Trophoblast cell (in vitro differentiated cells and primary cell): ENCODE data around the gene PDE11A.

Source experiments
- DNase-seq, 2 donors: peaks; one replicate each; pipeline ENCODE4 v3.0.0-alpha.2; 2016
- H2AFZ ChIP-seq: 2 replicates; pipeline ENCODE4 v1.6.1; 2013; ENCODE audit warnings: low read length, moderate library complexity, mild to moderate bottlenecking; ENCODE audit not compliant: insufficient read depth, poor library complexity
- H2AK5ac ChIP-seq: 2 replicates; pipeline ENCODE4 v1.6.1; 2013; ENCODE audit warnings: mild to moderate bottlenecking, low read length
- H2BK120ac ChIP-seq: 2 replicates; pipeline ENCODE4 v1.6.1; 2013; ENCODE audit warnings: low read length, mild to moderate bottlenecking, moderate library complexity; ENCODE audit not compliant: insufficient read depth, poor library complexity
- H2BK12ac ChIP-seq: 2 replicates; pipeline ENCODE4 v1.6.1; 2013; ENCODE audit warnings: mild to moderate bottlenecking, low read length, moderate library complexity
- H2BK5ac ChIP-seq: 2 replicates; pipeline ENCODE4 v1.6.1; 2013; ENCODE audit warnings: low read length, low read depth, moderate library complexity, mild to moderate bottlenecking; ENCODE audit not compliant: poor library complexity
- H3K14ac ChIP-seq: 2 replicates; pipeline ENCODE4 v1.6.1; 2013; ENCODE audit warnings: mild to moderate bottlenecking, low read length
- H3K18ac ChIP-seq: 2 replicates; pipeline ENCODE4 v1.6.1; 2013; ENCODE audit warnings: mild to moderate bottlenecking, low read length
- H3K23ac ChIP-seq: 2 replicates; pipeline ENCODE4 v1.6.1; 2013; ENCODE audit warnings: low read length
- H3K27ac ChIP-seq: 2 replicates; pipeline ENCODE4 v1.5.1; 2013; ENCODE audit warnings: low read depth, mild to moderate bottlenecking, inconsistent platforms, low read length, moderate library complexity
- H3K27me3 ChIP-seq: 2 replicates; pipeline ENCODE4 v1.6.1; 2013; ENCODE audit warnings: inconsistent platforms, mild to moderate bottlenecking, low read length, moderate library complexity; ENCODE audit not compliant: insufficient read depth
- H3K36me3 ChIP-seq, 2 experiments: 1 replicate in 1 of 2; 2 replicates in 1 of 2; pipeline ENCODE4 v1.6.1; 2013; ENCODE audit warnings: low read length in 2 of 2, mild to moderate bottlenecking in 2 of 2, moderate library complexity in 1 of 2; ENCODE audit not compliant: insufficient read depth in 2 of 2, control insufficient read depth in 1 of 2
- H3K4ac ChIP-seq: 2 replicates; pipeline ENCODE4 v1.6.1; 2013; ENCODE audit warnings: low read depth, mild to moderate bottlenecking, low read length, moderate library complexity
- H3K4me1 ChIP-seq, 2 experiments: 1 replicate in 1 of 2; 2 replicates in 1 of 2; pipeline ENCODE4 v1.6.1; 2013; ENCODE audit warnings: low read length in 2 of 2, mild to moderate bottlenecking in 2 of 2, moderate library complexity in 1 of 2; ENCODE audit not compliant: insufficient read depth in 2 of 2, control insufficient read depth in 1 of 2
- H3K4me2 ChIP-seq: 2 replicates; pipeline ENCODE4 v1.6.1; 2013; ENCODE audit warnings: inconsistent platforms, mild to moderate bottlenecking, low read length, moderate library complexity
- H3K4me3 ChIP-seq: 2 replicates; pipeline ENCODE4 v1.5.1; 2013; ENCODE audit warnings: mild to moderate bottlenecking, low read depth, low read length, inconsistent platforms
- H3K79me1 ChIP-seq: one replicate; pipeline ENCODE4 v1.6.1; 2013; ENCODE audit warnings: low read length
- H3K79me2 ChIP-seq: 2 replicates; pipeline ENCODE4 v1.6.1; 2013; ENCODE audit warnings: low read length, mild to moderate bottlenecking; ENCODE audit not compliant: control insufficient read depth, insufficient read depth, poor library complexity
- H3K9ac ChIP-seq: 2 replicates; pipeline ENCODE4 v1.6.1; 2013; ENCODE audit warnings: mild to moderate bottlenecking, low read length
- H3K9me3 ChIP-seq: 2 replicates; pipeline ENCODE4 v1.6.1; 2013; ENCODE audit warnings: low read depth, mild to moderate bottlenecking, control low read depth, inconsistent platforms, low read length; ENCODE audit not compliant: insufficient read depth
- H4K12ac ChIP-seq: 2 replicates; pipeline ENCODE4 v1.6.1; 2013; ENCODE audit warnings: low read depth, mild to moderate bottlenecking, low read length, moderate library complexity
- H4K8ac ChIP-seq: 2 replicates; pipeline ENCODE4 v1.6.1; 2013; ENCODE audit warnings: low read depth, mild to moderate bottlenecking, low read length, moderate library complexity
- H4K91ac ChIP-seq: one replicate; pipeline ENCODE4 v1.6.1; 2013; ENCODE audit warnings: low read depth, mild to moderate bottlenecking, low read length, moderate library complexity
- WGBS: extraction: QIAGEN DNeasy Blood & Tissue Kit; methylation state at CpG from one replicate; pipeline ENCODE4 v1.1.7; 2013; ENCODE audit warnings: missing lambda C conversion rate; ENCODE audit not compliant: insufficient read length, insufficient coverage; ENCODE audit errors: extremely low coverage; 5-methylcytosine and 5-hydroxymethylcytosine counted together

PDE11A gene

DNA sequence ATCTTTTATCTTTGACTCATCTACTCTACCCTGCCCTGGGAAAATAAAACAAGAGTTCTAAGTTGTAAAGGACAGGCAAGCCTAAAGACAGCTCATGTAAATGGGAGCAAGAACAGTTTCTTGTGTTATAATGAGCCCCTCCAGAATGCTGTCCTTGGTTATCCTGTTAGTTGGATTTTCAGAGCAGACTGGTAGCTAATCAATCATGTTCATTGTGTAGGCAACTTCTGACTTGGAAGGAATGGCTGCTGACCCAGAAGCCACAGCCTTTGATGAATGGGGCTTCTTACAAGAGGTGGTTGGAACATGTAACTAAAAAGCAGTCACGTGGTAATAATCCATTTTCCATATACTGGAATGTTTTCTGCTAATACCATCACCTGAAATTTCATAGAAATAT, 425.8 kb downstream of the PDE11A start:
- Histone ChIP-seq H3K4me1 (no peaks in the 10 kb centered on the region), H3K9ac (no peak overlapping the region), H2BK5ac (no peak overlapping the region), H3K9me3 (peaks cover 4% of the 10 kb centered on the region), H4K12ac (no peak overlapping the region), H2BK120ac (no peak overlapping the region), H3K79me2 (no peaks in the 10 kb centered on the region), H3K23ac (no peak overlapping the region), H3K4me3 (no peak overlapping the region), H4K8ac (no peak overlapping the region), H2AK5ac (no peak overlapping the region), H3K79me1 (no peaks in the 10 kb centered on the region), H3K4ac (no peak overlapping the region), H3K27me3 (no peaks in the 10 kb centered on the region), H2AFZ (no peak overlapping the region), H3K27ac (no peak overlapping the region), H4K91ac (no peak overlapping the region), H3K4me2 (no peak overlapping the region), H3K18ac (no peak overlapping the region), H2BK12ac (no peak overlapping the region), H3K36me3 (no peaks in the 10 kb centered on the region), H3K14ac (no peak overlapping the region)
- no CpG with 5 or more reads among the region's 1 CpG for WGBS
- DNase-seq, result no peak

- DNase-seq, result no peak
- Histone ChIP-seq H2BK5ac (no peak overlapping the region), H2BK120ac (no peak overlapping the region), H3K18ac (no peak overlapping the region), H4K8ac (no peak overlapping the region), H3K27me3 (no peaks in the 10 kb centered on the region), H2AK5ac (no peak overlapping the region), H3K4ac (no peak overlapping the region), H3K23ac (no peak overlapping the region), H3K36me3 (no peaks in the 10 kb centered on the region), H3K9ac (no peak overlapping the region), H3K4me1 (no peaks in the 10 kb centered on the region), H3K4me2 (no peak overlapping the region), H3K4me3 (no peak overlapping the region), H4K12ac (no peak overlapping the region), H3K79me1 (no peaks in the 10 kb centered on the region), H3K79me2 (no peaks in the 10 kb centered on the region), H3K27ac (no peak overlapping the region), H2BK12ac (no peak overlapping the region), H3K14ac (no peak overlapping the region), H2AFZ (no peak overlapping the region), H3K9me3 (peaks cover 4% of the 10 kb centered on the region), H4K91ac (no peak overlapping the region)
Observed at GRCh38 chr2:177646241-177646640, 426.3 kb downstream of the PDE11A start.

GRCh38 chr2:177641331-177641730, 431.2 kb downstream of the PDE11A start:
- H3K27me3 ChIP-seq, result no peaks in the 10 kb centered on the region
- H3K79me2 ChIP-seq, result no peaks in the 10 kb centered on the region
- no peak overlapping the region for H3K14ac ChIP-seq
- H3K4me3 ChIP-seq, result no peak overlapping the region
- no peak overlapping the region for H4K8ac ChIP-seq
- peaks cover 4% of the 10 kb centered on the region for H3K9me3 ChIP-seq
- no CpG with 5 or more reads among the region's 2 CpGs for WGBS
- H2AK5ac ChIP-seq, result no peak overlapping the region
- no peak overlapping the region for H3K23ac ChIP-seq
- DNase-seq, result no peak
- no peaks in the 10 kb centered on the region for H3K36me3 ChIP-seq
- H4K12ac ChIP-seq, result no peak overlapping the region
- no peak overlapping the region for H2BK5ac ChIP-seq
- H2BK120ac ChIP-seq, result no peak overlapping the region
- H3K4me1 ChIP-seq, result no peaks in the 10 kb centered on the region
- no peak overlapping the region for H3K27ac ChIP-seq
- H4K91ac ChIP-seq, result no peak overlapping the region
- H3K79me1 ChIP-seq, result no peaks in the 10 kb centered on the region
- no peak overlapping the region for H2AFZ ChIP-seq
- no peak overlapping the region for H3K4me2 ChIP-seq
- no peak overlapping the region for H3K9ac ChIP-seq
- H2BK12ac ChIP-seq, result no peak overlapping the region
- H3K18ac ChIP-seq, result no peak overlapping the region
- H3K4ac ChIP-seq, result no peak overlapping the region

DNA sequence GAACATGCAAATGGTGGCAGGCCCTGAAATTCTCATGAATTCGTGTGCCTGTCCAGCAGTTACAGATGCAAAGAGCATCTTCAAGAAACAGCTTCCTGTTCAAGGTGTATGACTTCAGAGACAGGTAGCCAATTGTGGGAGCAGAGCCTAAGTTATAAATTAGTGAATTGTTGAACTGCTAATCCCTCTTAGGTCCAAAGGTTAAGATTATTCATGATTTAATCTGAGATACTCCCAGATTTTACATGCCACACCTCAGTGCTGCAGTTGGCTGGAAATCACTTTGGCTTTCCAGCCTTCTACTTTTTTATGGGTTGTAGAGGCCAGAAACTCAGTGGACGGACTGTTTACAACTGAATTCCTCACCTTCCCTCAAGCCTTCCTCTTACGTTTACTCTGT, 432.2 kb downstream of the PDE11A start:
- Histone ChIP-seq H2BK5ac (no peak overlapping the region), H4K91ac (no peak overlapping the region), H2AFZ (no peak overlapping the region), H3K4me2 (no peak overlapping the region), H3K4ac (no peak overlapping the region), H3K4me3 (no peak overlapping the region), H3K27ac (no peak overlapping the region), H3K79me2 (no peaks in the 10 kb centered on the region), H2BK120ac (no peak overlapping the region), H3K14ac (no peak overlapping the region), H3K9me3 (peaks cover 4% of the 10 kb centered on the region), H3K27me3 (no peaks in the 10 kb centered on the region), H3K79me1 (no peaks in the 10 kb centered on the region), H4K12ac (no peak overlapping the region), H4K8ac (no peak overlapping the region), H3K23ac (no peak overlapping the region), H3K4me1 (no peaks in the 10 kb centered on the region), H2BK12ac (no peak overlapping the region), H3K18ac (no peak overlapping the region), H3K9ac (no peak overlapping the region), H3K36me3 (no peaks in the 10 kb centered on the region), H2AK5ac (no peak overlapping the region)
- WGBS, result no CpG with 5 or more reads among the region's 3 CpGs
- no peak for DNase-seq
